B cell (primary cell): ENCODE results near the gene TMEM44. TPM values are rescaled to one million over a fixed set of nuclear protein-coding genes. Genes with fewer than 3 reads are reported as not detected.

Source experiments
- ATAC-seq: fragments of 200-7000 bp; cut with Tn5 transposase; one replicate; pipeline ENCODE4 v1.10.0; 2021; ENCODE audit warnings: low read depth, mild to moderate bottlenecking, moderate number of reproducible peaks, moderate library complexity
- CTCF ChIA-PET: fragments of 350-600 bp; sonication (Branson Sonifier 250); formaldehyde crosslinking; loops from one replicate; lab custom pipeline; 2021; ENCODE audit warnings: antibody characterized with exemption, inconsistent platforms; lab: Charles Lee
- POLR2A ChIA-PET: fragments of 350-600 bp; sonication (Branson Sonifier 250); formaldehyde crosslinking; loops from one replicate; lab custom pipeline; 2021; ENCODE audit warnings: antibody characterized with exemption; lab: Charles Lee
- DNase-seq: peaks from one replicate; pipeline ENCODE4 v3.0.0; 2013
- H2AFZ ChIP-seq: 2 replicates; pipeline ENCODE4 v1.6.1; 2012; ENCODE audit warnings: mild to moderate bottlenecking, low read depth, low read length; ENCODE audit not compliant: insufficient read depth, poor library complexity, severe bottlenecking
- H3K27ac ChIP-seq, 2 donors: 1 replicate in 1 of 2; 2 replicates in 1 of 2; pipeline ENCODE4 v1.5.1; 2012 to 2013; ENCODE audit warnings: low read length in 2 of 2, mild to moderate bottlenecking in 2 of 2, moderate library complexity in 1 of 2
- H3K27me3 ChIP-seq, 4 experiments: fragments of 200-600 bp in 1 of 4; sonication (generic) in 1 of 4; replicated peaks in 1 of 4; 1 replicate in 2 of 4; 2 replicates in 2 of 4; pipeline versions ENCODE4 v1.6.1 to v1.7.0; 2013 to 2016; ENCODE audit warnings: low read length in 3 of 4, mild to moderate bottlenecking in 2 of 4, mixed read lengths in 1 of 4, moderate library complexity in 1 of 4; ENCODE audit not compliant: insufficient read depth in 4 of 4, control insufficient read depth in 3 of 4; ENCODE audit errors: control extremely low read depth in 1 of 4
- H3K36me3 ChIP-seq, 2 experiments: replicated peaks in 1 of 2; 1 replicate in 1 of 2; 2 replicates in 1 of 2; pipeline versions ENCODE4 v1.6.1 to v1.7.1; 2013; ENCODE audit warnings: low read length in 1 of 2; ENCODE audit not compliant: insufficient read depth in 2 of 2, control insufficient read depth in 1 of 2; ENCODE audit errors: control extremely low read depth in 1 of 2, extremely low read depth in 1 of 2
- H3K4me1 ChIP-seq, 2 donors: fragments of 200-600 bp in 1 of 2; sonication (generic) in 1 of 2; 1 replicate in 1 of 2; 2 replicates in 1 of 2; pipeline versions ENCODE4 v1.5.1 to v1.6.1; 2013 to 2017; ENCODE audit warnings: low read length in 2 of 2; ENCODE audit not compliant: control insufficient read depth in 2 of 2, insufficient read depth in 2 of 2
- H3K4me2 ChIP-seq: replicated peaks from 2 replicates; pipeline ENCODE3; 2012; ENCODE audit warnings: mild to moderate bottlenecking, low read depth, low read length; ENCODE audit not compliant: poor library complexity, severe bottlenecking
- H3K4me3 ChIP-seq, 5 experiments: fragments of 200-600 bp in 1 of 5; sonication (generic) in 1 of 5; 1 replicate in 3 of 5; 2 replicates in 2 of 5; pipeline versions ENCODE4 v1.5.1 to v1.7.0; 2011 to 2016; ENCODE audit warnings: low read length in 4 of 5, mild to moderate bottlenecking in 4 of 5, low read depth in 2 of 5, control low read depth in 1 of 5, moderate library complexity in 1 of 5; ENCODE audit not compliant: insufficient read depth in 1 of 5; ENCODE audit errors: control extremely low read depth in 1 of 5, extremely low read depth in 1 of 5
- H3K79me2 ChIP-seq: fragments of 200-600 bp; sonication (generic); one replicate; pipeline ENCODE4 v1.6.0; 2016; ENCODE audit warnings: low read length; ENCODE audit not compliant: control insufficient read depth, insufficient read depth
- H3K9ac ChIP-seq: fragments of 200-600 bp; sonication (generic); 2 replicates; pipeline ENCODE4 v1.6.1; 2017; ENCODE audit warnings: mild to moderate bottlenecking, low read length, moderate library complexity
- H3K9me3 ChIP-seq, 3 donors: one replicate each; pipeline versions ENCODE4 v1.6.1 to v1.7.1; 2013; ENCODE audit warnings: low read length in 2 of 3; ENCODE audit not compliant: control insufficient read depth in 2 of 3, insufficient read depth in 1 of 3; ENCODE audit errors: control extremely low read depth in 1 of 3
- H4K20me1 ChIP-seq: 2 replicates; pipeline ENCODE4 v1.6.0; 2012; ENCODE audit warnings: mild to moderate bottlenecking, low read length; ENCODE audit not compliant: insufficient read depth, control insufficient read depth, poor library complexity, severe bottlenecking
- H3K27ac Mint-ChIP-seq: one replicate; pipeline ENCODE4 v1.8.0; 2021; ENCODE audit warnings: mixed read lengths
- H3K27me3 Mint-ChIP-seq: one replicate; pipeline ENCODE4 v1.8.0; 2021; ENCODE audit warnings: mixed read lengths
- H3K4me1 Mint-ChIP-seq: one replicate; pipeline ENCODE4 v1.8.0; 2021; ENCODE audit warnings: mixed read lengths
- H3K4me3 Mint-ChIP-seq: one replicate; pipeline ENCODE4 v1.8.0; 2021; ENCODE audit warnings: mixed read lengths
- H3K9me3 Mint-ChIP-seq: one replicate; pipeline ENCODE4 v1.8.0; 2022; ENCODE audit warnings: mixed read lengths; ENCODE audit not compliant: insufficient read depth
- CTCF ChIP-seq: fragments of 200-600 bp; IDR thresholded peaks from one replicate; pipeline ENCODE4 v1.8.0; 2022; ENCODE audit warnings: antibody characterized with exemption, mild to moderate bottlenecking
- EZH2 ChIP-seq: IDR thresholded peaks from 2 replicates; pipeline ENCODE4 v1.6.1; 2012; ENCODE audit warnings: borderline replicate concordance, low read depth, mild to moderate bottlenecking, moderate library complexity, low read length; ENCODE audit not compliant: insufficient read depth, poor library complexity, severe bottlenecking
- WGBS: methylation state at CpG from one replicate; pipeline ENCODE4 v1.1.5; 2013; ENCODE audit warnings: missing lambda C conversion rate; ENCODE audit not compliant: insufficient coverage; 5-methylcytosine and 5-hydroxymethylcytosine counted together
- intact Hi-C: fragments of 100-400 bp; cut with micrococcal nuclease; formaldehyde crosslinking; loops from one replicate; pipeline ENCODE4 v1.10.0; 2022
- polyA plus RNA-seq: library from polyadenylated mRNA; depleted of rRNA; stranded (reverse); fragments of >200 nt; gene quantifications from 2 replicates; pipeline ENCODE4 v1.2.3, GENCODE V29; 2012
- total RNA-seq, 2 donors: library from RNA; stranded (reverse); fragments of 120-200 nt in 1 of 2; gene quantifications; 1 replicate in 1 of 2; 2 replicates in 1 of 2; pipeline versions ENCODE4 v1.2.3 to v1.2.4, GENCODE V29; 2013 to 2022

The TMEM44 gene
- total and polyA plus RNA-seq, 2 donors (not counting 1 experiment from before 2014, with no cell fraction given), result 4.1 to 7.5 TPM

- no peak for DNase-seq
- Histone ChIP-seq H3K79me2 (no peaks in the 10 kb centered on the region), H2AFZ (no peak overlapping the region), H3K4me3 (no peak overlapping the region), H3K4me2 (no peak overlapping the region), H3K36me3 (no peaks in the 10 kb centered on the region), H3K9me3 (no peaks in the 10 kb centered on the region), H3K27ac (no peak overlapping the region), H4K20me1 (no peaks in the 10 kb centered on the region), H3K4me1 (no peaks in the 10 kb centered on the region), H3K27me3 (no peaks in the 10 kb centered on the region), H3K9ac (no peak overlapping the region)
- Mint-ChIP-seq H3K4me1 (no peaks in the 10 kb centered on the region), H3K27me3 (no peaks in the 10 kb centered on the region), H3K4me3 (no peak overlapping the region), H3K9me3 (no peaks in the 10 kb centered on the region), H3K27ac (no peak overlapping the region)
- ChIA-PET POLR2A (no interaction called here), CTCF (interaction anchor here (0.6 to 2.2 kb wide), 3 partner anchors 10 to 38 kb away, joined by 3 to 8 read pairs (median 5); no protein-coding TSS in a partner anchor)
- no peak for ATAC-seq
- no CpG with 5 or more reads among the region's 2 CpGs for WGBS
- intact Hi-C loops, result no loop called here
- TF ChIP-seq EZH2 (no peak), CTCF (no peak)
Observed at GRCh38 chr3:194604837-194605236, 28.4 kb downstream of the TMEM44 start.

DNA sequence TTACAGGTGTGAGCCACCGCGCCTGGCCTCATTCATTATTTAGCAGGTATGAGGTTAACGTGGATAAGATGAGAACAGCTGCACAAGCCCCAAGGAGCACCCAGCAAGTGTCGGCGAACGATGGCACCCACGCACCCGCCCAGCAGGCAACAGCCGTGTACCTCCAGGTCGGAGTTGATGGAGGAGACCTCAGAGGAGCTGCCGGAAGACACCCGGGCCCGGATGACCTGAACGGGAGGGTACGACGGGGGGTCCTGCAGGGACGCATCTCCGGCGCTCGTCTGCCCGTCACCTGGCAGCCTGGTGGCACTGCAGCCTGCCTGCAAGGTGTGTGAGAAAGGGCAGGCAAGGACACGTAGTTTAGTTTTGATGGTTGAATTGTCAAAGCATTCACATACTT, 29.1 kb downstream of the TMEM44 start:
- TF ChIP-seq CTCF (no peak), EZH2 (no peak)
- DNase-seq (no peak), ATAC-seq (no peak)
- Histone ChIP-seq H3K9me3 (no peaks in the 10 kb centered on the region), H2AFZ (no peak overlapping the region), H4K20me1 (no peaks in the 10 kb centered on the region), H3K4me2 (no peak overlapping the region), H3K27ac (no peak overlapping the region), H3K79me2 (no peaks in the 10 kb centered on the region), H3K4me3 (no peak overlapping the region), H3K4me1 (no peaks in the 10 kb centered on the region), H3K36me3 (no peaks in the 10 kb centered on the region), H3K9ac (no peak overlapping the region), H3K27me3 (no peaks in the 10 kb centered on the region)
- H3K27ac Mint-ChIP-seq, result no peak overlapping the region
- no peaks in the 10 kb centered on the region for H3K9me3 Mint-ChIP-seq
- ChIA-PET POLR2A (no interaction called here), CTCF (interaction anchor here (0.6 to 2.2 kb wide), 3 partner anchors 10 to 38 kb away, joined by 3 to 8 read pairs (median 5); no protein-coding TSS in a partner anchor)
- H3K27me3 Mint-ChIP-seq, result no peaks in the 10 kb centered on the region
- no peaks in the 10 kb centered on the region for H3K4me1 Mint-ChIP-seq
- intact Hi-C loops, result no loop called here
- WGBS, result over 99% methylated on average over 22 of the region's 22 CpGs
- no peak overlapping the region for H3K4me3 Mint-ChIP-seq
